ENCODE results near the gene KANK4. TPM values are rescaled to one million over a fixed set of nuclear protein-coding genes. Genes with fewer than 3 reads are reported as not detected.

The KANK4 gene
- total and polyA plus RNA-seq, 2 experiments from 2014 or later, result 0.65 to 4.0 TPM

GRCh38 chr1:62295921-62296491, 23.2 kb downstream of the KANK4 start:
- peak in 1 of 2 donors; percentile 68 for DNase-seq (ENCODE audit: low read depth in 1 of 2, low spot score in 1 of 2)
- H3K27ac ChIP-seq, result no peak overlapping the region
- no peaks in the 10 kb centered on the region for H3K9me3 ChIP-seq (ENCODE audit: low read depth)
- TF ChIP-seq CTCF (IDR thresholded peaks at IDR 0.05; ENCODE audit: low read depth, low read length), result no peak
- no peaks in the 10 kb centered on the region for H3K27me3 ChIP-seq
- H3K4me3 ChIP-seq, result no peak overlapping the region
- no peaks in the 10 kb centered on the region for H3K4me1 ChIP-seq (ENCODE audit: low read depth)
- H3K36me3 ChIP-seq, result no peaks in the 10 kb centered on the region

- DNase-seq (ENCODE audit: low read depth in 1 of 2, low spot score in 1 of 2), result peak in 1 of 2 donors; percentile 17
- TF ChIP-seq CTCF (IDR thresholded peaks at IDR 0.05; ENCODE audit: low read depth, low read length), result peak; percentile 29
- Histone ChIP-seq H3K4me1 (ENCODE audit: low read depth) (no peaks in the 10 kb centered on the region), H3K27me3 (no peaks in the 10 kb centered on the region), H3K4me3 (no peak overlapping the region), H3K36me3 (no peaks in the 10 kb centered on the region), H3K9me3 (ENCODE audit: low read depth) (no peaks in the 10 kb centered on the region), H3K27ac (no peak overlapping the region)
These were observed 25.0 kb downstream of the KANK4 start for GRCh38 chr1:62294261-62294660.

- Histone ChIP-seq H3K4me3 (no peak overlapping the region), H3K27ac (no peak overlapping the region), H3K27me3 (peaks cover 22% of the 10 kb centered on the region), H3K36me3 (no peaks in the 10 kb centered on the region), H3K4me1 (ENCODE audit: low read depth) (peaks cover 24% of the 10 kb centered on the region), H3K9me3 (ENCODE audit: low read depth) (no peaks in the 10 kb centered on the region)
- no peak for TF ChIP-seq CTCF (IDR thresholded peaks at IDR 0.05; ENCODE audit: low read depth, low read length)
- DNase-seq (ENCODE audit: low read depth in 1 of 2, low spot score in 1 of 2), result no peak
These were observed 30.6 kb downstream of the KANK4 start for GRCh38 chr1:62288662-62289061.

- TF ChIP-seq CTCF (IDR thresholded peaks at IDR 0.05; ENCODE audit: low read depth, low read length), result no peak
- no peak overlapping the region for H3K4me3 ChIP-seq
- no peaks in the 10 kb centered on the region for H3K9me3 ChIP-seq (ENCODE audit: low read depth)
- peaks cover 22% of the 10 kb centered on the region for H3K27me3 ChIP-seq
- H3K36me3 ChIP-seq, result no peaks in the 10 kb centered on the region
- peaks cover 25% of the 10 kb centered on the region for H3K4me1 ChIP-seq (ENCODE audit: low read depth)
- H3K27ac ChIP-seq, result peak overlapping the region; percentile 41
- peak in 1 of 2 donors; percentile 35 for DNase-seq (ENCODE audit: low read depth in 1 of 2, low spot score in 1 of 2)
These were observed 31.0 kb downstream of the KANK4 start for GRCh38 chr1:62288224-62288623.

- H3K27ac ChIP-seq, result no peak overlapping the region
- H3K4me3 ChIP-seq, result no peak overlapping the region
- H3K9me3 ChIP-seq (ENCODE audit: low read depth), result no peaks in the 10 kb centered on the region
- peaks cover 22% of the 10 kb centered on the region for H3K27me3 ChIP-seq
- DNase-seq (ENCODE audit: low read depth in 1 of 2, low spot score in 1 of 2), result peak in 1 of 2 donors; percentile 12
- H3K36me3 ChIP-seq, result no peaks in the 10 kb centered on the region
- no peak for TF ChIP-seq CTCF (IDR thresholded peaks at IDR 0.05; ENCODE audit: low read depth, low read length)
- peaks cover 28% of the 10 kb centered on the region for H3K4me1 ChIP-seq (ENCODE audit: low read depth)
These were observed 32.4 kb downstream of the KANK4 start for GRCh38 chr1:62286786-62287224.

Data from cardiac muscle cell (in vitro differentiated cells and primary cell).